GM21367 (cell line): Measurements from ENCODE around the gene GTF3C2.

Source experiments
- ATAC-seq: cut with Tn5 transposase; IDR thresholded peaks from one replicate; pipeline ENCODE4 v1.9.1; 2021; ENCODE audit not compliant: unreplicated experiment

The GTF3C2 gene

DNA sequence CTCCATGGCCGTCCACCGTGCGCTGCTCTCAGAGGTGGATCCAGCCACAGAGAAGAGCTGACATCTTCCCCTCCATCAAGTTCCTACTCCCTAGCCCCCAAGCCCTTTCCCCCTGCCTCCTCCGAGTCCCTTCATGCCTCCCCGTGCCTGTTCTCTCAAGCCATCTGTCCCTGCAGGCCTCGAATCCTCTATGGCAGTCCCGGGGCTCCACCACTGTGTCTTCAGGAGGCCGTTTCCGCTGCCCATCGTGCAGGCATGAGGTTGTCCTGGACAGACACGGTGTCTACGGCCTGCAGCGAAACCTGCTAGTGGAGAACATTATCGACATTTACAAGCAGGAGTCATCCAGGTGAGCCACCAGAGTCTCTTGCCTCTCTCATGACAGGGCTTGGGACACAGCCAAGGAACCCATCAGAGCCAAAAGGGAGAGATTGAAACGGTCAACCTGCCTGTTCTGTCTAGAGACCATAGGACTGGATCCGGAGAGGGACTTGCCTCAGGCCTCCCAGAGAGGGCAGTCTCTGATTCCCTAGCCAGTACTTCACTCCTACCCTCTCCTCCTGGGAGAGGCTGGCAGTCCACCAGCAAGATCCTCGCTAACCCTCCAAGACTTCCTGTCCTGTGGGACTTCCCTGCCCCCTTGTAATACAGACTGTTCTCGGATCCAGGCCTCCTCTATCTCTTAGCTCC, 58.0 kb downstream of the GTF3C2 start:
- ATAC-seq: no peak

DNA sequence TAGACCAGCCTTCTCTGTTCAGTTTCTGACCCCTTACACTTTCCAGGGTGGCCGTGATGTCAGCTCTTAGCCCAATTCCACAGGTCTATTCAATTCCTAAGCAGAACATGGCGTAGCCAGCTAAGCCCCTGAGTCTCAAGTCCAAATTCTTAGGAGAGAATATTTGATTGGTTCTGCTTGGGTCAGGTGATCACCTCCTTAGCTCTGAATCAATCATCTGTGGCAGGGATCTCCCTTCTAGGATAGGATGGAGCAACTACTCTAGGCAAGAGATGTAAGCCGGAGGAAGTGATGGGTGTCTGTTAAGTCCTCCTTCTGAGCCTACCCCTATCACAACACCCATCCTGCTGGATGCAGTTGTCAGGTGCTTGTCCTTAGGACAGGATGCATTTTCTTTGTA, 59.4 kb downstream of the GTF3C2 start:
- ATAC-seq: no peak

DNA sequence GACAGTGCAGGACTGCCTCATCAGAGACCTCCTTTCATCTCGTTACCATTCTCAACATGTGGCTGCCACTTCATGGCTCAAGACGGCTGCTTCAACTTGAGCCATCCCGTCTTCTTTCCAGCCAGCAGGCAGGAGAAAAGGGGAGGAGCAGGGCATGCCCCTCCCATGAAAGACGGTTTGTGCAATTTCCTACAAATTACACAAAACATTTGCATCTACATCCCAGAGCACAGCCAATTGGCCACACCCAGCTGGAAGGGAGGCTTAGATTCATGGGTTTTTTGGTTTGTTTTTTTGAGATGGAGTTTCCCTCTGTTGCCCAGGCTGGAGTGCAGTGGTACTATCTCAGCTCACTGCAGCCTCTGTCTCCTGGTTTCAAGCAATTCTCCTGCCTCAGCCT, 60.1 kb downstream of the GTF3C2 start:
- ATAC-seq: no peak

DNA sequence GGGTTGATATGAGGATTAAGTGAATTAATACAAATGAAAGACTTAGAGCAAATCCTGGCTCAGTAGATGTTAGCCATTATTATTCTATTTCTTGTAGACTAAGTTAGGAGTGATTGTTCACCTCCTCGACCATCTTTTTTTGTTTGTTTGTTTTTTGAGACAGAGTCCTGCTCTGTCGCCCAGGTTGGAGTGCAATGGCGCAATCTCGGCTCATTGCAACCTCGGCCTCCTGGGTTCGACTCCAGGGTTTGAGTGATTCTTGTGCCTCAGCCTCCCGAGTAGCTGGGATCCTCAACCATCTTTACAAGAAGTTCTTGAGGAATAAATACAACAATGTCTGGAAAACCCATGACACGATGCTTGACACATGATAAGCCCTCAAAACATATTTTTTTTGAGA, 61.6 kb downstream of the GTF3C2 start:
- ATAC-seq: no peak

DNA sequence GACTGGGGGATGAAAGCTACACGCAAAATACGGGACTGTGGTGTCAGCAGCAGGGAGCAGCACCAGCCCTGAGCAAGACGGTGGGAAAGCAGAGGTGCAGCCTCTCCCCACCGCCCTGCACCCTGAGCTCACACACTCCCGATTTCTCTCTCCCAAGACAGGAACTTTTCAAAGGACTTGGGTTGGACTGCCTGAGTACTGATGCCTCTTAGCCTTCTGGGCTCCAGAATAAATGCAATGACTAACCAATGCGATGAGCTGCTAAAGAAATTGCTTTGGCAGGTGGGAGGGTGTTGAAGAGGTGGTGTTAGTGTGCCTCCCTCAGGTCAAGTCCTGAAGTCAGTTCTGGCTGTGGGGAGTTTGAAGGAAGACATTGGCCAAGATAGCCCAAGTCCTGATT, 64.7 kb downstream of the GTF3C2 start:
- no peak for ATAC-seq

DNA sequence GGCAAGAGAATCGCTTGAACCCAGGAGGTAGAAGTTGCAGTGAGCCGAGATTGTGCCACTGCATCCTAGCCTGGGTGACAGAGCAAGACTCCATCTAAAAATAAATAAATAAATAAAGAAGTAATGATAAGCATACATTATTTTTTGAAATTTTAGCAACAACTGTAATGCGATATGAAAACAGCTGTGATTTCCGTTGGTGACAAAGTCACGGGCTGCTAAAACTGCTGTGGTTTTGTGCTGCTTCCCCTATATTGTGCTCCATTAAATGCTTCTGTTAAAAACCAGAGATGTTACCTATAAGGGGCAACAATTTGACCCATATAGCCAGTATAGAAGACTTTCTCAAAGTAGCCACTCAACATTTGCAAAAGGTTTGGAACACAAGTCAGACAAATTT, 66.0 kb downstream of the GTF3C2 start:
- no peak for ATAC-seq

DNA sequence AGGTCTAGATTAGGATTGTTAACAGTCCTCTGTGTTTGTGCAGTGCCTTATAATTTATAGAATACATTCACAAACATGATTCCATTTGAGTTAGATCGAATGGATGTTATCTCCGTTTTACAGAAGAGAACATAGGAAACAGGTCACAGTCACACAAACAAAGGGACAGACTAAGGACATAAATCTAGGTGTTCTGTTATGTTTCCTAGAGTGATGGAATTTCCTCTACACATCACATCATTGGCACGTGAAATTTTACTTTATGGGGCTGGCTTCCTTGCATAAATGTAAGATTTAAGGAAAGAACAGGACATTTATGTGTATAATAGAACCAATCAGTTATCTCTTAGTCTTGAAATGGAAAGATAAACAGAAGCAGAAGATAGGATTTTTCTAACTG, 68.0 kb downstream of the GTF3C2 start:
- no peak for ATAC-seq

DNA sequence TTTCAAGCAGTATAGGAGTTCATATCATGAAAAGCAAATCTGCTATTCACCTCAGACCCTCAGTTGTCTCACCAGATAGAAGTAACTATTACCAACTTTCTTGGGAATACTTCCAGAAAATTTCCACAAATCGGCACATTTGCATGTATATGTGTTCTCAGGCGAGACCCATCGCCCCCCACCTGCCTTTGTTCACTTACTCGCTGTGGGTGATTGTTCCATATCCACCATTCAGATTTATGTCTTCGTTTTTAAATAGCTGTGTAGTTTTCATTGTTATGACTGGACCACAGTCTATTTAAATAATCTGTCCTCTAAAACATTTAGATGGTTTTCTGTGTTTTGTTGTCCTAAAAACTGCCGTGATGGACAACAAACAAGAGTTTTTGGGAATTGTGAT, 71.1 kb downstream of the GTF3C2 start:
- ATAC-seq: no peak

DNA sequence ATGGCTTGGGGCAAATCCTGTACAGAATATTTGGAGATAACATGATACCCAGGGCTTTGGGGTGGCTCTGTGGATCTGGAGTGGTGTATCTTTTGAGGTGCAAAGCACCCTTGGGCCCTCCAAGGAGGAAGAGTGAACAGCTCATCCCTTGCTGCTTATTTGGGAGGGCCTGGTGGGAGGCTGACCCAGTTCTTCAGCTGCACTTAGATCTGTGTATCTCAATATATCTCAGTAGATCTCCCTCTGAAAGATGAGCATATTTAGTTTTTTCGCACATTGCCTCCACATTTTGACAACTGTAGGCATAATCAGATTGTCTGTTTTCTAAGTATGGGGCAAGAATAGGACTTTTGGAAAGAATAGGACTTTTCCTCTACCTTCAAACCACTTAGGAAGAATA, 71.6 kb downstream of the GTF3C2 start:
- ATAC-seq: no peak

DNA sequence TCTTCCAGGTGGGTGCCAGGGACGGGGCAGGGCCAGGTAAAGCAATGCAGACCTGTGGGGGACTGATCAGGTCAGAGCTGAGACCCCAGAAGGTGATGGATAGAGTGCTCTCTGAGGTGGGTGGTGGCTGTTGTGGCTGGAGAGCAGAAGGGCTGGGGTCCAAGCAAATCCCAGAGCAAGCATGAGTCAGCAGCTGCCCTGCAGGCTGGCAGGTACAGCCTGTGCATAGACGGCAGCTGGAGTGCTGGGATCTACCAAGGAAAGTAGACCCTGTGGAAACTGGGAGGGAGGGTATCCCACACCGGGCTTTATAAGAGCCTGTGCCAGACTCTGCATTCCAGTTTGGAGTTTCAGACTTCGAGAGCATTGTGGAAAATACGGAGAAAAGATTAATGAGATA, 73.7 kb downstream of the GTF3C2 start:
- no peak for ATAC-seq

DNA sequence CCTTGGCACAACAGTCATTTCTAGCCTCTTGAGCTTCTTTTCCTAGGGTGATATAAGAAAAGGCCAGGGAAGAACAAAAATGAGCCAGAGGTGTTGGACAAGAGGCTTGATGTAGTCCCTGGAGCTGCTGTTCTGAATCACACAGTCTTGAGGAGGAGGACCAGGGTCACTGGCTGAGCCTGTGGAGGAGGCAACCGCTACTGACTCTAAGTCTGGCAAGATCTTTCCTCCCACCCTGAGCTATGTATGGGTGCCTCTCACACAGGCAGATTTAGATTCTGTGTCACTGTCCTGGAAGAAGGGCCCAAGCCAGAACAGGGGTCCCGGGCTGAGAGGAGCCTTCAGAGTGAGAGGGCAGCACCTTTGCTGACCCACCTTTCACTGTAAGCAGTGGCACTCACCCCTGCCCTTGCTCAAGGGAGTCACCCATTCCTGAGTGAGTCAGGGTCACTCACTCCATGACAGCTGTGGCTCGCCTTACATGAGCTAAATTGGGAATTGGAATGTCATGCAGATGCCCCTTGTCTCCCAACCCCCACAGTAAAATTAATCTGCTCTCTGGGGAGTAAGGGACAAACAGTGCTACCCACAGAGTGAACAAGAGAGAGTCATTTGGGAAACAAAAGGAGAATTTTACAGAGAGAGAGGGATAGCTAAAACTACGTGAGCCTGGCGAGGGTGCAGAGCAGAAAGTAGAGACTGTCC, 74.6 kb downstream of the GTF3C2 start, which contains the start of gene TRIM54:
Gene TRIM54 (plus strand): TSS at position 575 of the 705 bp plus-strand sequence. CDS start 303 bp downstream, outside the sequence.
- ATAC-seq: no peak

DNA sequence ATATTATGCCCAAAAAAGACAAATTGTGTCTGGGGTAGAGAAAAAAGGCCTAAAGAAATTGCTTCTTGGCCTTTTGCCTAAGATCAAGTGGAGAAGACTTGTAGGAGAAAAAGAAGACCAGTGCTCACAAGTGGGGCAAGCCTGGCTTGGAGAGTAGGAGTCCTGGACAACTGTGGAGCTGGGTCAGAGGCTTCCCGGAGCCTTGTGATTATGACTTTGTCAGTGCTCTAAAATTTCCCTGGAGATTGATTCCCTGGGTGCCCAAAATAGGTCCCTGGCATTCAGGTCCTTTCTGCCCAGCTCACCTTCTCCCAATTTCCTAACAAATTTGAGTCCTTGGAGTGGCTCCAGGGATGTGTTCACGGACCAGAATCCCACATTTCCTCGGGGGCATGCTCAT, 75.1 kb downstream of the GTF3C2 start:
- ATAC-seq: no peak

DNA sequence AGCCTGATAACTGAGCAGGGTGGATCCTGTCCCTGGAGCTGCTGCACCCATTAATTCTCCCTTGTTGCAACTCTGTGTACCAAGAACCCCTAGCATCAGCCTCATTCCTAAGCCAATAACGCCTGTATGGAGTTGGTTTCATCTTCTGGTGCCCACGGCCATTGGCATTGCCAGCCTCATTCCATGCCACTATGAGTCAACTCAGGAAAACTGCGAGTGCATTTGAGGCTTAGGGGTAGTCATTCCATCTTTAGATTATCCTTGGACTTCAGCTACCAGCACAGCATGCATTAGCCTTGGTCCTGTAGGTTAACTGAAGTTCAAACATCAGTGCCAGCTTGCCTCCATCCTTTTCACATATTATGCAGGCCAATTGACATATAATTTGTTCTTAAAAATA, 75.7 kb downstream of the GTF3C2 start:
- no peak for ATAC-seq

DNA sequence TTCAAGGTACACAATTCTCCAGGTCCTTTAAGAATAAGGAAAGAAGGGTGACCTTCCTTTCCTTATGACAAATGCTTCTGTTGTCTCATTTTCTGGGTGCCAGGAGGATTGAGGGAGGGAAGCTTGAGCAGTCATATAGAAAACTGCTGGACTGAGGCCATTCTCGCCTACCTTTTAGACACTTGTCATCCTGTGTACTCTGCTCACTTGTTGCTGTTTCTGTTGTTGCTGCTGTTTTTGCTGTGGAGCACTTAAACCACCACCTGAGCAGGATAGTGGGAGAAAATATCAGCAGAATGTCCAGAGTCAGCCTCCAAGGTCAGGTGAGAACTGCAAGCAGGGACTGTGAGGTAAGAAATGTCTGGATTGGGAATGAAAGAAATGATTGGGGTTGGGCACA, 78.6 kb downstream of the GTF3C2 start:
- no peak for ATAC-seq
